Esophagus squamous epithelium (tissue), 4 donors: ENCODE data around the gene HSPA12A.

Experiments used
- POLR2A ChIP-seq, 4 donors: fragments of 450-650 bp; IDR thresholded peaks; one replicate each; pipeline ENCODE4 v1.6.1; 2017; ENCODE audit warnings: antibody characterized with exemption in 4 of 4, mild to moderate bottlenecking in 4 of 4, moderate library complexity in 3 of 4
- TF ChIP-seq, protein P1 (sequence below), 6 experiments: fragments of 450-650 bp in 4 of 6; fragments of 200-600 bp in 2 of 6; sonication (generic) in 2 of 6; IDR thresholded peaks; one replicate each; pipeline ENCODE4 v1.5.1; 2016 to 2019; ENCODE audit warnings: antibody characterized with exemption in 6 of 6, mild to moderate bottlenecking in 4 of 6, moderate library complexity in 4 of 6

DNA sequence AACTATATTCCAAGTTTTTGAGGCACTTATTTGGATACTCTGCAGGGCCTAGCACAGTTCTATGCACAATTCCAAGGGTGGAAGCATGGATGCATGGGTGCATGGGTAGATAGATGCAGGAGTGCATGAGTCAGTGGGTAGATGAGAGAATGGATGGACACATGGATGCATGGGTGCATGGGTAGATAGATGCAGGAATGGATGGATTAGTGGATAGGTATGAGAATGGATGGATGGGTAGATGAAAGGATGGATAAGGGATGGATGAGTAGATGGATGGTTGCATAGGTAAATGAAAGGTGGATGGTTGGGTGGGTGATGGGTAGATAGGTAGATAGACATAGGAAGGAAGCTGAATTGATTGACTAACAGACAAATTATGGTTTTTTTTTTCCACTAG, 106.0 kb downstream of the HSPA12A start:
- TF ChIP-seq, protein P1, sequence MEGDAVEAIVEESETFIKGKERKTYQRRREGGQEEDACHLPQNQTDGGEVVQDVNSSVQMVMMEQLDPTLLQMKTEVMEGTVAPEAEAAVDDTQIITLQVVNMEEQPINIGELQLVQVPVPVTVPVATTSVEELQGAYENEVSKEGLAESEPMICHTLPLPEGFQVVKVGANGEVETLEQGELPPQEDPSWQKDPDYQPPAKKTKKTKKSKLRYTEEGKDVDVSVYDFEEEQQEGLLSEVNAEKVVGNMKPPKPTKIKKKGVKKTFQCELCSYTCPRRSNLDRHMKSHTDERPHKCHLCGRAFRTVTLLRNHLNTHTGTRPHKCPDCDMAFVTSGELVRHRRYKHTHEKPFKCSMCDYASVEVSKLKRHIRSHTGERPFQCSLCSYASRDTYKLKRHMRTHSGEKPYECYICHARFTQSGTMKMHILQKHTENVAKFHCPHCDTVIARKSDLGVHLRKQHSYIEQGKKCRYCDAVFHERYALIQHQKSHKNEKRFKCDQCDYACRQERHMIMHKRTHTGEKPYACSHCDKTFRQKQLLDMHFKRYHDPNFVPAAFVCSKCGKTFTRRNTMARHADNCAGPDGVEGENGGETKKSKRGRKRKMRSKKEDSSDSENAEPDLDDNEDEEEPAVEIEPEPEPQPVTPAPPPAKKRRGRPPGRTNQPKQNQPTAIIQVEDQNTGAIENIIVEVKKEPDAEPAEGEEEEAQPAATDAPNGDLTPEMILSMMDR (IDR thresholded peaks at IDR 0.05): no peak
- no peak for TF ChIP-seq POLR2A (IDR thresholded peaks at IDR 0.05)
